ENCODE measurements around the gene C1orf21. TPM values are rescaled to one million over a fixed set of nuclear protein-coding genes. Genes with fewer than 3 reads are reported as not detected.

Gene C1orf21
- total RNA-seq, 1 donor, result 47.3 TPM

DNA sequence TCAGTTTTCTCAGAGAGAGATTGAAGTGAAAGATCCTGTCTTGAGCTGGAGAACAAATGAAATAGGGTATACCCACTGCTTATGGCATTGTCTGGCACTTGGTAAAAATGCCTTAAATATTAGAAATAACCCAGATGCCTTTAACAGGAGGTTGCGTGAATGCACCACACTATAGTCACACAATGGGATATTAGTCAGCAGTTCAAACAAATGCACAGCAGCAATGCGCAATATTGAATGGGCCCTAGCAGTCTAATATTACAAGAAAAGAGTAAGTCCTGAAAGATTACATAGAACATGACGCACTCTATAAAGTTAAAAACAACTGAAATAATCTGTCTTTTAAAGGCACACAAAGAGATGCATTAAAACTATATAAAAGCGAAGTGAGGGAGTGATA, 206.8 kb downstream of the C1orf21 start:
- DNase-seq (ENCODE audit: low read depth), result peak; percentile 71
- H3K4me3 ChIP-seq (ENCODE audit: low read depth, low read length), result no peak overlapping the region
- TF ChIP-seq, protein P1, sequence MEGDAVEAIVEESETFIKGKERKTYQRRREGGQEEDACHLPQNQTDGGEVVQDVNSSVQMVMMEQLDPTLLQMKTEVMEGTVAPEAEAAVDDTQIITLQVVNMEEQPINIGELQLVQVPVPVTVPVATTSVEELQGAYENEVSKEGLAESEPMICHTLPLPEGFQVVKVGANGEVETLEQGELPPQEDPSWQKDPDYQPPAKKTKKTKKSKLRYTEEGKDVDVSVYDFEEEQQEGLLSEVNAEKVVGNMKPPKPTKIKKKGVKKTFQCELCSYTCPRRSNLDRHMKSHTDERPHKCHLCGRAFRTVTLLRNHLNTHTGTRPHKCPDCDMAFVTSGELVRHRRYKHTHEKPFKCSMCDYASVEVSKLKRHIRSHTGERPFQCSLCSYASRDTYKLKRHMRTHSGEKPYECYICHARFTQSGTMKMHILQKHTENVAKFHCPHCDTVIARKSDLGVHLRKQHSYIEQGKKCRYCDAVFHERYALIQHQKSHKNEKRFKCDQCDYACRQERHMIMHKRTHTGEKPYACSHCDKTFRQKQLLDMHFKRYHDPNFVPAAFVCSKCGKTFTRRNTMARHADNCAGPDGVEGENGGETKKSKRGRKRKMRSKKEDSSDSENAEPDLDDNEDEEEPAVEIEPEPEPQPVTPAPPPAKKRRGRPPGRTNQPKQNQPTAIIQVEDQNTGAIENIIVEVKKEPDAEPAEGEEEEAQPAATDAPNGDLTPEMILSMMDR (IDR thresholded peaks at IDR 0.05; ENCODE audit: insufficient read depth, low read length), result no peak

GRCh38 chr1:184595596-184595995, 208.8 kb downstream of the C1orf21 start:
- DNase-seq (ENCODE audit: low read depth), result peak; percentile 66
- H3K4me3 ChIP-seq (ENCODE audit: low read depth, low read length), result no peak overlapping the region
- TF ChIP-seq, protein P1 (IDR thresholded peaks at IDR 0.05; ENCODE audit: insufficient read depth, low read length), result no peak

GRCh38 chr1:184596950-184597645, 210.3 kb downstream of the C1orf21 start:
- H3K4me3 ChIP-seq (ENCODE audit: low read depth, low read length), result no peak overlapping the region
- DNase-seq (ENCODE audit: low read depth), result no peak
- TF ChIP-seq, protein P1 (IDR thresholded peaks at IDR 0.05; ENCODE audit: insufficient read depth, low read length), result peak; percentile 21

GRCh38 chr1:184597650-184598357, 211.0 kb downstream of the C1orf21 start:
- DNase-seq (ENCODE audit: low read depth), result peak; percentile 35
- H3K4me3 ChIP-seq (ENCODE audit: low read depth, low read length), result no peak overlapping the region
- TF ChIP-seq, protein P1 (IDR thresholded peaks at IDR 0.05; ENCODE audit: insufficient read depth, low read length), result no peak

DNA sequence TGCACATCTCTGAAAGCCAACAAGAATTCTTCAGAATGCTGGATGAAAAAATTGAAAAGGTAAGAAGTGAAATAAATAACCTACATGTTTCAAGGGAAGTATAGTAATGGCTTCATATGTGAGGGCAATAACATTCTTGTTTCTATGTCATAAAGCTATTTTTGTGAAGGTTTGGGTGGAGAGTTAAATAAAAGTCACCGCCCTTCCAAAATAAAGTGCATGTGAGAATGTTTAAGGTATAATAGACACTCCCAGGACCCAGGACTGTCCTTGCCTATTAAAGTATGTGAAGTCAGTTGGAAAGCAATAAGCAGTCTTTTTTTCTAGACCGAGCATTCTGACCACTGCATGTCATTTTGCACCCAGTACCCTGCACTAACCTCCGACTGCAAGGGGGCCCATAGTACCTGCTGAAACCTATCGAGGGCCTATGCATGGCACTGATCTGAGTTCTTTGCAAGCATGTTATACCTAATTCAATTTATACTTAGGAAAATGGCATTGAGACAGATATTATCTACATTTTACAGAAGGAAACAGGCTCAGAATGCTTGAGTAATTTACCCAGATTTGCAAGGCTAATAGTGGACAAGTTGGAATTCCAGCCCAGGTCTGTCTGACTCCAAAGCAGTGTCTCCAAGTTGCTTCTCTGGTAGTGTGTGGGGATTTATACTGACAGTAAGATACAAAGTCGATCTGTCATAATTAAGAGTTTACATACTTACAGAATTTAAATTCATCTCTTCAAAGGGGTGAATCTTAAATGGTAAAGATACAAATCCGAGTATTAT, 211.8 kb downstream of the C1orf21 start:
- no peak for DNase-seq (ENCODE audit: low read depth)
- TF ChIP-seq, protein P1 (IDR thresholded peaks at IDR 0.05; ENCODE audit: insufficient read depth, low read length), result no peak
- no peak overlapping the region for H3K4me3 ChIP-seq (ENCODE audit: low read depth, low read length)

DNA sequence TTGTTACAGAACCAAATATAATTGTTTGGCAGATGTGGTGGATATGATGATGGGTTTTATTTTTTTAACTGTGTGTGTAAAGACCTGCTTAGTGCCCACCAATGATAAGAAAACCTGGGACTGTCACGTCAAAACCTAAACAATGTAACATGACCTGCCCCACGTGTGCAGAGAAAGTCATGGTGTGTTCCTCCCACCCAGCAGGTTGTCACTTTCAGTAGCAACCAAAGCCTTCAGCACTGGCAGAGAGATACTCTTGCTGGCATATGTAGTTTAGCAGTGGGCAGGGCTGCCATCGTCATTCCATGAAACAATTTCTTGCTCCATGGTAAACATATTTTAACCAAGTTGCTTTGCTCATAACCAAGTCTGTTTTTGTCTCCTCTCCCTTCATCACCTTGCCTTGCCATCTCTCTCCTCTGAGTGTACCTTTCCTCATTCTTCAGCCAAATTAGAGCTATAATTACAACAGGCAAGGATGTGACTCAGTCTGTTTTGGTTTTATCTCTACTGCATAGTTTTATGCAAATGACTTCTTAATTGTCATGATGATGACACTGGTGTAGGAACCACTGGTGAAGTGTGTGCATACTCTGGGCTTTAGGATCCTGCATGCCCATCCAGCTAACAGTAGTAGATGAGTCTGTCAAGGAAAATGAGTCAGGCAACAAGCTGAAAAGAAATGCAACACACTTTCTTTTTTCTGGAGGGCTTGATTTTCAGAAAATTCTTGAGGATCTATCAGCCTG, 217.5 kb downstream of the C1orf21 start:
- H3K4me3 ChIP-seq (ENCODE audit: low read depth, low read length), result no peak overlapping the region
- TF ChIP-seq, protein P1 (IDR thresholded peaks at IDR 0.05; ENCODE audit: insufficient read depth, low read length), result no peak
- no peak for DNase-seq (ENCODE audit: low read depth)

Measured in fibroblast of the aortic adventitia (primary cell).